Measurements from ENCODE around the gene OSTN. TPM values are rescaled to one million over a fixed set of nuclear protein-coding genes. Genes with fewer than 3 reads are reported as not detected.

Gene OSTN
- polyA plus RNA-seq, 3 donors = not detected

DNA sequence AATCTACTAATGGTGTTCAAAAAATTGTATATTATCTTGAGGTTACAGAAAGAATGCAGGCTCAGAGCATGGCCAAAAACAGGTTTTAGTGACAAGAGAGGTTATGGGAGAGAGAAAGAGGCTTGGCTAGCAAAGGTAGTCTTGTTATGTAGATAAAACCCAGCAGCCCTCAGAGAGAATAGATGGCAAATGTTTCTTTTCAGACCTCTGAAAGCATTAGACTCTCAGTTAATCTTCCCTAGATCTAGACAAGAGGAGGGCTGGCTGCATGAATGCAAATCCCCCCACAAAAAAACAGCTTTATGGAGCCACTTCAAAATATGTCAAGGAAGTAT is 62.2 kb downstream of the OSTN start:
- TF ChIP-seq, protein P1, sequence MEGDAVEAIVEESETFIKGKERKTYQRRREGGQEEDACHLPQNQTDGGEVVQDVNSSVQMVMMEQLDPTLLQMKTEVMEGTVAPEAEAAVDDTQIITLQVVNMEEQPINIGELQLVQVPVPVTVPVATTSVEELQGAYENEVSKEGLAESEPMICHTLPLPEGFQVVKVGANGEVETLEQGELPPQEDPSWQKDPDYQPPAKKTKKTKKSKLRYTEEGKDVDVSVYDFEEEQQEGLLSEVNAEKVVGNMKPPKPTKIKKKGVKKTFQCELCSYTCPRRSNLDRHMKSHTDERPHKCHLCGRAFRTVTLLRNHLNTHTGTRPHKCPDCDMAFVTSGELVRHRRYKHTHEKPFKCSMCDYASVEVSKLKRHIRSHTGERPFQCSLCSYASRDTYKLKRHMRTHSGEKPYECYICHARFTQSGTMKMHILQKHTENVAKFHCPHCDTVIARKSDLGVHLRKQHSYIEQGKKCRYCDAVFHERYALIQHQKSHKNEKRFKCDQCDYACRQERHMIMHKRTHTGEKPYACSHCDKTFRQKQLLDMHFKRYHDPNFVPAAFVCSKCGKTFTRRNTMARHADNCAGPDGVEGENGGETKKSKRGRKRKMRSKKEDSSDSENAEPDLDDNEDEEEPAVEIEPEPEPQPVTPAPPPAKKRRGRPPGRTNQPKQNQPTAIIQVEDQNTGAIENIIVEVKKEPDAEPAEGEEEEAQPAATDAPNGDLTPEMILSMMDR (IDR thresholded peaks at IDR 0.05) = no peak
- no peak overlapping the region for H3K4me2 ChIP-seq (replicated peaks; ENCODE audit: extremely low read depth, low read length, poor library complexity, severe bottlenecking)
- no peak overlapping the region for H3K4me3 Mint-ChIP-seq
- H3K36me3 Mint-ChIP-seq = no peaks in the 10 kb centered on the region
- no peaks in the 10 kb centered on the region for H3K27me3 ChIP-seq (ENCODE audit: control insufficient read depth in 2 of 2, insufficient read depth in 2 of 2, low read length in 2 of 2)
- no peaks in the 10 kb centered on the region for H3K36me3 ChIP-seq (replicated peaks in 1 of 2; ENCODE audit: control insufficient read depth in 1 of 2, insufficient read depth in 2 of 2, low read length in 2 of 2)
- no peak for DNase-seq
- no peak overlapping the region for H3K27ac Mint-ChIP-seq
- no peak overlapping the region for H3K27ac ChIP-seq (ENCODE audit: low read depth in 1 of 2, low read length in 2 of 2)
- H3K9me3 ChIP-seq (replicated peaks in 1 of 2; ENCODE audit: control insufficient read depth in 1 of 2, insufficient read depth in 1 of 2, low read length in 2 of 2) = no peaks in the 10 kb centered on the region
- H3K4me1 ChIP-seq (ENCODE audit: control insufficient read depth in 1 of 2, insufficient read depth in 2 of 2, low read length in 2 of 2) = peaks cover 17 to 19% of the 10 kb centered on the region in 2 donors
- H3K79me2 ChIP-seq (ENCODE audit: insufficient read depth, low read length) = no peaks in the 10 kb centered on the region
- H3K27me3 Mint-ChIP-seq (ENCODE audit: low read depth in 3 of 3) = no peaks in the 10 kb centered on the region
- no peak overlapping the region for H3K9ac ChIP-seq (ENCODE audit: insufficient read depth, low read length, poor library complexity, severe bottlenecking)
- no peak overlapping the region for H2AFZ ChIP-seq (ENCODE audit: insufficient read depth, low read depth, low read length, poor library complexity, severe bottlenecking)
- peaks cover 0 to 4% (median 0%) of the 10 kb centered on the region in 7 donors for H3K9me3 Mint-ChIP-seq
- intact Hi-C loops (cut with micrococcal nuclease) = no loop called here
- H4K20me1 ChIP-seq (ENCODE audit: insufficient read depth, low read length) = no peaks in the 10 kb centered on the region
- peaks cover 28% of the 10 kb centered on the region for H3K4me1 Mint-ChIP-seq
- no peak overlapping the region for H3K4me3 ChIP-seq (replicated peaks in 1 of 3; ENCODE audit: low read depth in 2 of 3, low read length in 3 of 3)

DNA sequence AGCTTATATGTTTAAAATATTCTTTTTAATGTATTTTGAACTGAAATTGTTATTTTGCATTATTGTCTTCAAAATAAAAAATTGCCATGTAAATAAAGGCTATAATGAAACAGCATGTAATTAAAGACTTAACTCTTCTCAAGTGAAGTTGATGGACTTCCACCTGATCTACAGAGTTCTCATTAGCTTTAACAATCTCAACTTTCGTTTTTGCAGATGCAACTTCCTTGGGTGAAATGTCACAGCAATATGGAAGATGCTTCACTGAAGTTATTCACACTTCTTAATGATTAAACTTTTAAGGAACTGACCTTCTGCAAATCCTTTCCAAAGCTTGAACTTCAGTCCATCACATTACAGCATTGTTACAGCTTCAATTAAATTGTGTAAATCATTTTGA is 63.6 kb downstream of the OSTN start:
- no peak for DNase-seq
- Histone ChIP-seq H3K27ac (ENCODE audit: low read depth in 1 of 2, low read length in 2 of 2) (no peak overlapping the region), H3K4me3 (replicated peaks in 1 of 3; ENCODE audit: low read depth in 2 of 3, low read length in 3 of 3) (no peak overlapping the region), H2AFZ (ENCODE audit: insufficient read depth, low read depth, low read length, poor library complexity, severe bottlenecking) (no peak overlapping the region), H3K36me3 (replicated peaks in 1 of 2; ENCODE audit: control insufficient read depth in 1 of 2, insufficient read depth in 2 of 2, low read length in 2 of 2) (no peaks in the 10 kb centered on the region), H3K4me2 (replicated peaks; ENCODE audit: extremely low read depth, low read length, poor library complexity, severe bottlenecking) (no peak overlapping the region), H3K9me3 (replicated peaks in 1 of 2; ENCODE audit: control insufficient read depth in 1 of 2, insufficient read depth in 1 of 2, low read length in 2 of 2) (no peaks in the 10 kb centered on the region), H3K4me1 (ENCODE audit: control insufficient read depth in 1 of 2, insufficient read depth in 2 of 2, low read length in 2 of 2) (peaks cover 17 to 19% of the 10 kb centered on the region in 2 donors), H3K79me2 (ENCODE audit: insufficient read depth, low read length) (no peaks in the 10 kb centered on the region), H3K27me3 (ENCODE audit: control insufficient read depth in 2 of 2, insufficient read depth in 2 of 2, low read length in 2 of 2) (no peaks in the 10 kb centered on the region), H4K20me1 (ENCODE audit: insufficient read depth, low read length) (no peaks in the 10 kb centered on the region), H3K9ac (ENCODE audit: insufficient read depth, low read length, poor library complexity, severe bottlenecking) (no peak overlapping the region)
- Mint-ChIP-seq H3K27me3 (ENCODE audit: low read depth in 3 of 3) (no peaks in the 10 kb centered on the region), H3K4me1 (peaks cover 28% of the 10 kb centered on the region), H3K27ac (no peak overlapping the region), H3K9me3 (peaks cover 0 to 4% (median 0%) of the 10 kb centered on the region in 7 donors), H3K36me3 (no peaks in the 10 kb centered on the region), H3K4me3 (no peak overlapping the region)
- TF ChIP-seq, protein P1 (IDR thresholded peaks at IDR 0.05) = no peak
- WGBS (ENCODE audit: insufficient coverage) = no CpG with 5 or more reads among the region's 1 CpG
- intact Hi-C loops (cut with micrococcal nuclease) = no loop called here

Data from CD14-positive monocyte (primary cell).